ENCODE measurements around the gene TFF3.

The TFF3 gene

GRCh38 chr21:42287193-42288083, 27.8 kb downstream of the TFF3 start:
- no peak for DNase-seq

GRCh38 chr21:42286416-42286815, 28.8 kb downstream of the TFF3 start:
- DNase-seq, result no peak

- DNase-seq, result no peak
Measured at GRCh38 chr21:42285569-42286245, 29.5 kb downstream of the TFF3 start.

GRCh38 chr21:42282715-42283114, 32.5 kb downstream of the TFF3 start:
- DNase-seq, result no peak

GRCh38 chr21:42282021-42282420, 33.2 kb downstream of the TFF3 start:
- DNase-seq, result no peak

GRCh38 chr21:42281181-42281680, 34.0 kb downstream of the TFF3 start:
- DNase-seq, result no peak

- DNase-seq, result no peak
Measured at GRCh38 chr21:42280356-42281180, 34.6 kb downstream of the TFF3 start.

GRCh38 chr21:42279888-42280287, 35.3 kb downstream of the TFF3 start:
- no peak for DNase-seq

- DNase-seq, result no peak
Measured at GRCh38 chr21:42279341-42279871, 35.8 kb downstream of the TFF3 start.

GRCh38 chr21:42278451-42279149, 36.6 kb downstream of the TFF3 start:
- no peak for DNase-seq

- no peak for DNase-seq
Measured at GRCh38 chr21:42277593-42277992, 37.6 kb downstream of the TFF3 start.

GRCh38 chr21:42276526-42277154, 38.6 kb downstream of the TFF3 start:
- DNase-seq, result no peak

GRCh38 chr21:42276076-42276475, 39.1 kb downstream of the TFF3 start:
- no peak for DNase-seq

GRCh38 chr21:42272984-42273600, 42.1 kb downstream of the TFF3 start:
- no peak for DNase-seq

GRCh38 chr21:42272109-42272962, 42.9 kb downstream of the TFF3 start:
- DNase-seq, result no peak

GRCh38 chr21:42271065-42271464, 44.1 kb downstream of the TFF3 start:
- DNase-seq, result no peak

- DNase-seq, result no peak
Measured at GRCh38 chr21:42269386-42269785, 45.8 kb downstream of the TFF3 start.

GRCh38 chr21:42266971-42267556, 48.1 kb downstream of the TFF3 start:
- no peak for DNase-seq

GRCh38 chr21:42265231-42265812, 49.9 kb downstream of the TFF3 start:
- no peak for DNase-seq

All from stimulated activated CD4-positive, alpha-beta T cell treated with anti-CD3 and anti-CD28 coated beads, Interleukin-4, amount 100 ng/mL, for 4 hours (primary cell).